Measurements from ENCODE around the gene RSPO4. TPM values are rescaled to one million over a fixed set of nuclear protein-coding genes. Genes with fewer than 3 reads are reported as not detected.

Gene RSPO4
- total RNA-seq, 2 experiments from 2014 or later, result not detected

DNA sequence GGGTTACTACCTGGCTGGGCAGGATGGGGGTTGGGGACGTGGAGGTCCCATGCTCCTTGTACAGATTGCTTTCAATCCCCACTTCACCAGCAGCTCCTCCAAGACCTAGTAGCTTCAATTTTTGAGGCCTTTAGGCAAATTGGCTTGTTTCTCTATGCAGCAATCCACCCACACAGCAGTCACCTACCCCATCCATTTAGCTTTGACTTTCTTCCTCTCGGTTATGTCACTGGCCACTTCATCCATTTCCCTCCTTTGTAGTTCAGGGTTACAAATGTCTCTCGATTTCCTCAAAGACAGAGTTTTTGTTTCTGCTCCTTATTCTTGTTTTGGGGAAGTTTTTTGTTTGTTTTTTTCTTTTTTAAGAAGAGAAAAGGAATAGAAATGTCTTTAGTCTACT is 33.4 kb upstream of the RSPO4 start:
- no peaks in the 10 kb centered on the region for H3K9me3 ChIP-seq (ENCODE audit: low read length)
- no peaks in the 10 kb centered on the region for H4K20me1 ChIP-seq (ENCODE audit: insufficient read depth, low read length)
- no peaks in the 10 kb centered on the region for H3K79me2 ChIP-seq (ENCODE audit: insufficient read depth, low read depth, low read length)
- BruUV-seq (replicated peaks), result no TSS peak
- intact Hi-C loops (cut with micrococcal nuclease; ENCODE audit: unreplicated experiment), result no loop called here
- ChIA-PET POLR2A (interaction anchor here (0.9 kb wide), 1 partner anchor 52 kb away, joined by 3 read pairs; no protein-coding TSS in a partner anchor), CTCF (ENCODE audit: unreplicated experiment) (no interaction called here)
- no peak overlapping the region for H3K4me3 ChIP-seq (ENCODE audit: low read depth, low read length, poor library complexity, severe bottlenecking)
- peaks cover 8% of the 10 kb centered on the region for H3K4me1 ChIP-seq (ENCODE audit: insufficient read depth, low read length, poor library complexity, severe bottlenecking)
- no peak overlapping the region for H2AFZ ChIP-seq (ENCODE audit: low read length)
- no peak overlapping the region for H3K27ac ChIP-seq (ENCODE audit: low read depth, low read length, poor library complexity, severe bottlenecking)
- TF ChIP-seq EZH2phosphoT487 (IDR thresholded peaks at IDR 0.05; ENCODE audit: borderline replicate concordance, low read depth, low read length), result no peak
- TF ChIP-seq, protein P1, sequence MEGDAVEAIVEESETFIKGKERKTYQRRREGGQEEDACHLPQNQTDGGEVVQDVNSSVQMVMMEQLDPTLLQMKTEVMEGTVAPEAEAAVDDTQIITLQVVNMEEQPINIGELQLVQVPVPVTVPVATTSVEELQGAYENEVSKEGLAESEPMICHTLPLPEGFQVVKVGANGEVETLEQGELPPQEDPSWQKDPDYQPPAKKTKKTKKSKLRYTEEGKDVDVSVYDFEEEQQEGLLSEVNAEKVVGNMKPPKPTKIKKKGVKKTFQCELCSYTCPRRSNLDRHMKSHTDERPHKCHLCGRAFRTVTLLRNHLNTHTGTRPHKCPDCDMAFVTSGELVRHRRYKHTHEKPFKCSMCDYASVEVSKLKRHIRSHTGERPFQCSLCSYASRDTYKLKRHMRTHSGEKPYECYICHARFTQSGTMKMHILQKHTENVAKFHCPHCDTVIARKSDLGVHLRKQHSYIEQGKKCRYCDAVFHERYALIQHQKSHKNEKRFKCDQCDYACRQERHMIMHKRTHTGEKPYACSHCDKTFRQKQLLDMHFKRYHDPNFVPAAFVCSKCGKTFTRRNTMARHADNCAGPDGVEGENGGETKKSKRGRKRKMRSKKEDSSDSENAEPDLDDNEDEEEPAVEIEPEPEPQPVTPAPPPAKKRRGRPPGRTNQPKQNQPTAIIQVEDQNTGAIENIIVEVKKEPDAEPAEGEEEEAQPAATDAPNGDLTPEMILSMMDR (conservative IDR thresholded peaks at IDR 0.05; ENCODE audit: low read length), result no peak
- no peak for DNase-seq (ENCODE audit: low spot score)
- H3K4me2 ChIP-seq (ENCODE audit: low read length), result no peak overlapping the region
- no peaks in the 10 kb centered on the region for H3K36me3 ChIP-seq (ENCODE audit: insufficient read depth, low read length)
- H3K9me2 ChIP-seq (ENCODE audit: insufficient read depth, low read length), result no peaks in the 10 kb centered on the region

DNA sequence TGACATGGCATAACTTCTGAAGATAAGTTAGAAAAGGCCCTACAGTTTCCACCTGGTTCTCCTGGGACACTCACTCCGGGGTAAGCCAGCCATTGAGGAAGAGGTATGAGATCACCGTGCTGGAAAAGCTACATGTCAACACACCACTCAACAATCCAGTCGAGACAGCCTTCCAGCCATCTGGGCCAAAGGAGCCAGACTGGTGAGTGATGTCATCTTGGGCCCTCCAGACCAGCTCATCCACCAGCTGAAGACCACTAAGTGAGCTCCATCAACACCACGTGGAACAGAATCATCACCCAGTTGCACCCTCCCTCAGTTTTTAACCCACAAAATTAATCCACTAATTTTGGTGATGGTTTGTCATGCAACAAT is 32.3 kb upstream of the RSPO4 start:
- H3K79me2 ChIP-seq (ENCODE audit: insufficient read depth, low read depth, low read length), result no peaks in the 10 kb centered on the region
- H3K4me3 ChIP-seq (ENCODE audit: low read depth, low read length, poor library complexity, severe bottlenecking), result no peak overlapping the region
- POLR2A ChIA-PET, result no interaction called here
- no peaks in the 10 kb centered on the region for H4K20me1 ChIP-seq (ENCODE audit: insufficient read depth, low read length)
- no peaks in the 10 kb centered on the region for H3K36me3 ChIP-seq (ENCODE audit: insufficient read depth, low read length)
- no peak for TF ChIP-seq EZH2phosphoT487 (IDR thresholded peaks at IDR 0.05; ENCODE audit: borderline replicate concordance, low read depth, low read length)
- TF ChIP-seq, protein P1 (conservative IDR thresholded peaks at IDR 0.05; ENCODE audit: low read length), result no peak
- H3K27ac ChIP-seq (ENCODE audit: low read depth, low read length, poor library complexity, severe bottlenecking), result no peak overlapping the region
- CTCF ChIA-PET (ENCODE audit: unreplicated experiment), result no interaction called here
- H3K9me3 ChIP-seq (ENCODE audit: low read length), result no peaks in the 10 kb centered on the region
- intact Hi-C loops (cut with micrococcal nuclease; ENCODE audit: unreplicated experiment), result no loop called here
- peaks cover 8% of the 10 kb centered on the region for H3K4me1 ChIP-seq (ENCODE audit: insufficient read depth, low read length, poor library complexity, severe bottlenecking)
- H3K4me2 ChIP-seq (ENCODE audit: low read length), result no peak overlapping the region
- H2AFZ ChIP-seq (ENCODE audit: low read length), result no peak overlapping the region
- H3K9me2 ChIP-seq (ENCODE audit: insufficient read depth, low read length), result no peaks in the 10 kb centered on the region
- no peak for DNase-seq (ENCODE audit: low spot score)
- BruUV-seq (replicated peaks), result no TSS peak

DNA sequence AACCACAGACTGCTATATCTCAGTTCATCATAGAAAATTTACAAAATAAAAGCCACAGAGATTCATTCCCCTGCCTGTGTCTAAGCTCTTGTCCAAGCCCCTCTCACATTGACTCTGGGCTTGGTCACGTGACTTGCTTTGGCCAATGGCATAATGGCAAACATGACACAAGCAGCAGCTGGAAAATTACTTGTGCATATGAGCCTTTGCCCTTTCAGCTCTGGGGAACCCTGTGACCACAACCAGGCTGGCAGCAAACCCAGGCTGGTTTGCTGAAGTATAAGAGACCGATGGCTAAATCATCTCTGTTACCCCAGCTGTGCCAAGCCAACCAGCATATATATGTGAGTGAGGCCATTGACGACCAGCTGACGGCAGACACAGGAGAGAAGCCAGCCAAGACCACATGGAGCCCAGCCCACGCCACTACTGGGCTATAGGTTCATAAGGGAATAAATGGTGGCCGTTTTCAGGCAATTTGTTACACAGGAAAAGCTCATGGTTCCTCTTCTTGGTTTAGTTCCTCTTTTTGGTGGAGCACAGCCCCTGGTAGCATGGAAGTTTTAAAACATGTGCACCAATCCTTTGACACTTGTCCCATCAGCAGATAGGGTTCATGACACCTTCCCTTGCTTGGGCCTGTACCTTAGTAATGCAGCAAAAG is 31.8 kb upstream of the RSPO4 start:
- ChIA-PET CTCF (ENCODE audit: unreplicated experiment) (no interaction called here), POLR2A (no interaction called here)
- H3K9me2 ChIP-seq (ENCODE audit: insufficient read depth, low read length), result no peaks in the 10 kb centered on the region
- no peaks in the 10 kb centered on the region for H3K79me2 ChIP-seq (ENCODE audit: insufficient read depth, low read depth, low read length)
- no peak overlapping the region for H3K27ac ChIP-seq (ENCODE audit: low read depth, low read length, poor library complexity, severe bottlenecking)
- H3K36me3 ChIP-seq (ENCODE audit: insufficient read depth, low read length), result no peaks in the 10 kb centered on the region
- no peak overlapping the region for H3K4me2 ChIP-seq (ENCODE audit: low read length)
- H4K20me1 ChIP-seq (ENCODE audit: insufficient read depth, low read length), result no peaks in the 10 kb centered on the region
- no TSS peak for BruUV-seq (replicated peaks)
- peak overlapping the region; percentile 29; the same call in 1 of the 2 replicates for H2AFZ ChIP-seq (ENCODE audit: low read length)
- H3K4me1 ChIP-seq (ENCODE audit: insufficient read depth, low read length, poor library complexity, severe bottlenecking), result peaks cover 8% of the 10 kb centered on the region
- H3K4me3 ChIP-seq (ENCODE audit: low read depth, low read length, poor library complexity, severe bottlenecking), result no peak overlapping the region
- no peaks in the 10 kb centered on the region for H3K9me3 ChIP-seq (ENCODE audit: low read length)
- TF ChIP-seq, protein P1 (conservative IDR thresholded peaks at IDR 0.05; ENCODE audit: low read length), result no peak
- TF ChIP-seq EZH2phosphoT487 (IDR thresholded peaks at IDR 0.05; ENCODE audit: borderline replicate concordance, low read depth, low read length), result no peak
- DNase-seq (ENCODE audit: low spot score), result peak; percentile 38
- intact Hi-C loops (cut with micrococcal nuclease; ENCODE audit: unreplicated experiment), result no loop called here

All from OCI-LY7 (cell line).